Activated naive CD8-positive, alpha-beta T cell (primary cell): ENCODE measurements around the gene XRCC5.

Experiments
- H3K27ac Mint-ChIP-seq: one replicate; pipeline ENCODE4 v1.8.0; 2021; ENCODE audit warnings: mixed read lengths
- H3K27me3 Mint-ChIP-seq: one replicate; pipeline ENCODE4 v1.8.0; 2021; ENCODE audit warnings: mixed read lengths
- H3K36me3 Mint-ChIP-seq: one replicate; pipeline ENCODE4 v1.8.0; 2021; ENCODE audit warnings: mixed read lengths
- H3K4me1 Mint-ChIP-seq: one replicate; pipeline ENCODE4 v1.8.0; 2021; ENCODE audit warnings: low read depth, mixed read lengths
- H3K4me3 Mint-ChIP-seq: one replicate; pipeline ENCODE4 v1.8.0; 2021; ENCODE audit warnings: mild to moderate bottlenecking, mixed read lengths
- H3K9me3 Mint-ChIP-seq: one replicate; pipeline ENCODE4 v1.8.0; 2021; ENCODE audit warnings: low read depth, mixed read lengths

The XRCC5 gene

GRCh38 chr2:216220976-216221375 lies 111.8 kb downstream of the XRCC5 start:
- H3K4me3 Mint-ChIP-seq: no peak overlapping the region
- peaks cover 35% of the 10 kb centered on the region for H3K4me1 Mint-ChIP-seq
- H3K27me3 Mint-ChIP-seq: no peaks in the 10 kb centered on the region
- H3K27ac Mint-ChIP-seq: no peak overlapping the region
- no peaks in the 10 kb centered on the region for H3K9me3 Mint-ChIP-seq
- peaks cover 7% of the 10 kb centered on the region for H3K36me3 Mint-ChIP-seq

DNA sequence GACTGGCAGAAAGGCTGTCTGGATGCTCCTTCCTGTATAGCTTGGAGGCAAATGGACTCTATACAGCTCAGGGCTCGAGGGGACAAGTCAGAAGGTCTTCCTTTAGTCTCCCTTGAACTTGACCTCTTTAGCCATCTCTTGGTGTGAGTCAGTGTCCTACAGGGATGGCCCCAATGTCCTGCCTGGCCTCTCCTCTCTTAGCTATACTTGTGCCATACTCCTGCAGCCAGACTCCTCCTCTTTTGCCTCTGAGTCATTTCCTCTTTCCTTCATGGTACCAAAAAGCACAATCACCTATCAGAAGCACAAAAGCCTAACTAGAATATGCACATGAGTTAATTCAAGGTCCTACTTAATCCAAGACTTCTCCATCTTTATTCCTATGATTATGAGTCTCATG lies 112.7 kb downstream of the XRCC5 start:
- no peaks in the 10 kb centered on the region for H3K27me3 Mint-ChIP-seq
- H3K27ac Mint-ChIP-seq: no peak overlapping the region
- peaks cover 7% of the 10 kb centered on the region for H3K36me3 Mint-ChIP-seq
- H3K4me3 Mint-ChIP-seq: no peak overlapping the region
- peaks cover 32% of the 10 kb centered on the region for H3K4me1 Mint-ChIP-seq
- no peaks in the 10 kb centered on the region for H3K9me3 Mint-ChIP-seq

- Mint-ChIP-seq H3K9me3 (no peaks in the 10 kb centered on the region), H3K36me3 (peaks cover 7% of the 10 kb centered on the region), H3K4me1 (peaks cover 22% of the 10 kb centered on the region), H3K27me3 (no peaks in the 10 kb centered on the region), H3K4me3 (no peak overlapping the region), H3K27ac (no peak overlapping the region)
These were observed 113.7 kb downstream of the XRCC5 start for GRCh38 chr2:216222650-216223352.

DNA sequence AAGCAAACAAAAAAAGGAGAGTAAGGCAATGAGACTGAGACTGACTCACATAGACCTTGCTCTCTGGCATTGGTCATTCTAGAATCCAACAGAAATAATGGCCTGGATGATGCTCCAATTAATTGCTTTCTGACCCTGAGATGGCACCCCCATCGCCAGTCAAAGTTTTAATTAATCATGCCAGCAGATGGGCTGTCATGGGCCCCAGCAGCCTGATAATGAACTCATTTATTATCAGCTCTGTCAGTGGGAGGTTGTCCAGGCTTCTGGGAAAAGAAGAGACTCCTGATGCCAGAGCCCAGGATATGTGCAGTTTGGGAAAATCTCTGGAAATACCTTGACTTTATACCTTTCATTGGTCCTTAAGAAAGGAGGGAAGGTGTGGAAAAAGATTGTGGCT lies 115.2 kb downstream of the XRCC5 start:
- H3K4me1 Mint-ChIP-seq: peaks cover 18% of the 10 kb centered on the region
- no peaks in the 10 kb centered on the region for H3K9me3 Mint-ChIP-seq
- no peaks in the 10 kb centered on the region for H3K27me3 Mint-ChIP-seq
- H3K4me3 Mint-ChIP-seq: no peak overlapping the region
- H3K36me3 Mint-ChIP-seq: peaks cover 7% of the 10 kb centered on the region
- H3K27ac Mint-ChIP-seq: no peak overlapping the region

DNA sequence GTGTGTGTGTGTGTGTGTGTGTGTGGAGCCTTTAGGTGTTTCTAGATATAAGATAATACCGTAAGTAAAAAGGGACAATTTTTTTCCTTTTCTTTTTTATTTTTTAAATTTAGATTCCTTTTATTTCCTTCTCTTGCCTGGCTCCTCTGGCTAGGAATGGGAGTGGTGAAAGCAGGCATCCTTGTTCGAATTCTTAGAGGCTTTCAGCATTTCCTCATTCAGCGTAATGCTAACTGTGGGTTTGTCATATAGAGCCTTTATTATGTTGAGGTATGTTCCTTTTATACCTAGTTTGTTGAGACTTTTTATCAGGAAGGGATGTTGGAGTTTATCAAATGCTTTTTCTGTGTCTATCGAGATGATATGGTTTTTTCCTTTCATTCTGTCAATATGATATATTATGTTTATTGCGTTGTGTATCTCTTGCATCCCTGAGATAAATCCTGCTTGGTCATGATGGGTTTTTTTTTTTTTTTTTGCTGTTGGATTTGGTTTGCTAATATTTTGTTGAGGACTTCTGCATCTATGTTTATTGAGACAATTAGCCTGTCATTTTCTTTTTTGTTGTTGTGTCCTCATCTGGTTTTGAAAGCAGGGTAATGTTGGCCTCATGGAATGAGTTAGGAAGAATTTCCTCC lies 120.2 kb downstream of the XRCC5 start:
- H3K36me3 Mint-ChIP-seq: peaks cover 20% of the 10 kb centered on the region
- peaks cover 10% of the 10 kb centered on the region for H3K9me3 Mint-ChIP-seq
- no peaks in the 10 kb centered on the region for H3K4me1 Mint-ChIP-seq
- H3K4me3 Mint-ChIP-seq: no peak overlapping the region
- no peak overlapping the region for H3K27ac Mint-ChIP-seq
- H3K27me3 Mint-ChIP-seq: no peaks in the 10 kb centered on the region

DNA sequence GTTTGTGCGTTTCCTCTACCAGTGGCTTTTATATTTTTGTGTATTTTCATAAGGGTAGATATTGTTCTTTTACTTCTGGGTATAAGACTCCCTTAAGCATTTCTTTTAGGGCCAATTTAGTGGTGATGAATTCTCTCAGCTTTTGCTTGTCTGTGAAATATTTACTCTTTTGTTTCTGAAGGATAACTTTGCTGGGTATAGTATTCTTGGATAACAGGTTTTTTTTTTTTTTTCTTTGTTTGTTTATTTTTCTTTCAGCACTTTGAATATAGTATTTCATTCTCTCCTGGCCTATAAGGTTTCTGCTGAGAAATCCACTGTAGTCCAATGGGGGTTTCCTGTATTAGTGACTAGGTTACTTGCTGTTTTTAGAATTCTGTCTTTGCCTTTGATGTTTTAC lies 122.7 kb downstream of the XRCC5 start:
- H3K27ac Mint-ChIP-seq: no peak overlapping the region
- H3K36me3 Mint-ChIP-seq: peaks cover 24% of the 10 kb centered on the region
- H3K9me3 Mint-ChIP-seq: peaks cover 10% of the 10 kb centered on the region
- H3K27me3 Mint-ChIP-seq: no peaks in the 10 kb centered on the region
- H3K4me3 Mint-ChIP-seq: no peak overlapping the region
- no peaks in the 10 kb centered on the region for H3K4me1 Mint-ChIP-seq

DNA sequence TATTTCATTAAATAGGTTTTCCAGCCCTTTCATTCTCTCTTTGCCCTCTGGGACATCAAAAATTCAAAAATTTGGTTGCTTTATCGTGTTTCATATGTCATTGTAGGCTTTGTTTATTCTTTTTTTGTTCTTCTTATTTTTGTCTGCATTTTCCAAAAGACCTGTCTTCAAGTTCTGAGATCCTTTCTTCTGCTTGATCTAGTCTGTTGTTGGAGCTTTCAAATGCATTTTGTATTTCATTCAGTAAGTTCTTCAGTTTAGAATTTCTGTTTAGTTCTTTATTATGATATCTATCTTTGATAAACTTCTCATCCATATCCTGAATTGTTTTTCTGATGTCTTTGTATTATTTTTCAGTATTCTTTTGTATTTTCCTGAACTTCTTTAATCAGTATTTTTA lies 123.6 kb downstream of the XRCC5 start:
- H3K27ac Mint-ChIP-seq: no peak overlapping the region
- H3K9me3 Mint-ChIP-seq: peaks cover 10% of the 10 kb centered on the region
- H3K36me3 Mint-ChIP-seq: peaks cover 24% of the 10 kb centered on the region
- H3K4me1 Mint-ChIP-seq: no peaks in the 10 kb centered on the region
- H3K4me3 Mint-ChIP-seq: no peak overlapping the region
- H3K27me3 Mint-ChIP-seq: no peaks in the 10 kb centered on the region

- H3K4me1 Mint-ChIP-seq: no peaks in the 10 kb centered on the region
- peaks cover 10% of the 10 kb centered on the region for H3K9me3 Mint-ChIP-seq
- H3K27ac Mint-ChIP-seq: no peak overlapping the region
- H3K27me3 Mint-ChIP-seq: no peaks in the 10 kb centered on the region
- peaks cover 24% of the 10 kb centered on the region for H3K36me3 Mint-ChIP-seq
- H3K4me3 Mint-ChIP-seq: no peak overlapping the region
These were observed 124.3 kb downstream of the XRCC5 start for GRCh38 chr2:216233281-216233995.

GRCh38 chr2:216234106-216234505 lies 125.0 kb downstream of the XRCC5 start:
- H3K4me3 Mint-ChIP-seq: no peak overlapping the region
- no peaks in the 10 kb centered on the region for H3K27me3 Mint-ChIP-seq
- peaks cover 24% of the 10 kb centered on the region for H3K36me3 Mint-ChIP-seq
- H3K9me3 Mint-ChIP-seq: peaks cover 10% of the 10 kb centered on the region
- H3K4me1 Mint-ChIP-seq: no peaks in the 10 kb centered on the region
- H3K27ac Mint-ChIP-seq: no peak overlapping the region

GRCh38 chr2:216235462-216235861 lies 126.3 kb downstream of the XRCC5 start:
- peaks cover 23% of the 10 kb centered on the region for H3K36me3 Mint-ChIP-seq
- no peaks in the 10 kb centered on the region for H3K4me1 Mint-ChIP-seq
- H3K9me3 Mint-ChIP-seq: peaks cover 10% of the 10 kb centered on the region
- no peak overlapping the region for H3K4me3 Mint-ChIP-seq
- H3K27ac Mint-ChIP-seq: no peak overlapping the region
- H3K27me3 Mint-ChIP-seq: no peaks in the 10 kb centered on the region

DNA sequence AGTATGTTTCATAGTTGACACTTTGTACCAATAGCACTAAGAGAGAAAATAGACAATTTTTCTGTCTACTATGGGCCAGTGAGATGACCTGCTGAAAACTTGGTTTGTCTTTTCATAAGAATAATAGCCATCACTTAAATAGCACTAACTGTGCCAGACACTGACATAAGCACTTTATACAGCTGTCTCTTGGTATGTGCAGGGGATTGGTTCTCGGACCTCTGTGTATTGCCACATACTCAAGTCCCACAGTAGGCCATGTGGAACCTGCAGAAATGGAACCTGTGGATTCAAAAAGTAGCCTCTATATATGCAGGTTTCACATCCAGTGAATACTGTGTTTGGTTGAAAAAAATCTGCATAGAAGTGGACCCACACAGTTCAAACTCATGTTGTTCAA lies 126.7 kb downstream of the XRCC5 start:
- Mint-ChIP-seq H3K9me3 (peaks cover 9% of the 10 kb centered on the region), H3K36me3 (peaks cover 22% of the 10 kb centered on the region), H3K4me3 (no peak overlapping the region), H3K4me1 (no peaks in the 10 kb centered on the region), H3K27me3 (no peaks in the 10 kb centered on the region), H3K27ac (no peak overlapping the region)

DNA sequence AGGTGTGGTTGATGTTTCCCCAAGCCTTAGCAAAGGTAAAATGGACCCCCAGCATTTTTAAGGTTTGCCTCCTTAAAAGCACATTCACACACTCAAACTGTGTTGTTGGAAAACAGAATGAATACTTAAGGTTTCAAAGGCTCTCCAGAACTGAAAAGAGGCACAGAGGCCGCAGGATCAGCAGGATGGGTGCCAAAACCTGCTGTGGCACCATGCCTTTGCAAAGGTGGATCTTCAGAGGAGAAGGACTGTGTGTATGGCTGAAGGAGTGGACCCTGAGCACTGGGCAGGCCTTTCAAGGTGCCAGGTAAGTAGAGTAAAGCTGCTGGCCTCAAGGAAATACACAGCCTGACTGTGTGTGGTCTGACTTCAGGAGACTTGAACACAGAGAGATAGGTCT lies 127.3 kb downstream of the XRCC5 start:
- H3K27me3 Mint-ChIP-seq: no peaks in the 10 kb centered on the region
- no peak overlapping the region for H3K27ac Mint-ChIP-seq
- H3K4me3 Mint-ChIP-seq: no peak overlapping the region
- H3K36me3 Mint-ChIP-seq: peaks cover 20% of the 10 kb centered on the region
- peaks cover 7% of the 10 kb centered on the region for H3K9me3 Mint-ChIP-seq
- no peaks in the 10 kb centered on the region for H3K4me1 Mint-ChIP-seq

GRCh38 chr2:216242365-216242764 lies 133.2 kb downstream of the XRCC5 start:
- no peaks in the 10 kb centered on the region for H3K9me3 Mint-ChIP-seq
- peaks cover 5% of the 10 kb centered on the region for H3K4me1 Mint-ChIP-seq
- H3K36me3 Mint-ChIP-seq: peaks cover 3% of the 10 kb centered on the region
- no peak overlapping the region for H3K4me3 Mint-ChIP-seq
- no peaks in the 10 kb centered on the region for H3K27me3 Mint-ChIP-seq
- H3K27ac Mint-ChIP-seq: no peak overlapping the region

DNA sequence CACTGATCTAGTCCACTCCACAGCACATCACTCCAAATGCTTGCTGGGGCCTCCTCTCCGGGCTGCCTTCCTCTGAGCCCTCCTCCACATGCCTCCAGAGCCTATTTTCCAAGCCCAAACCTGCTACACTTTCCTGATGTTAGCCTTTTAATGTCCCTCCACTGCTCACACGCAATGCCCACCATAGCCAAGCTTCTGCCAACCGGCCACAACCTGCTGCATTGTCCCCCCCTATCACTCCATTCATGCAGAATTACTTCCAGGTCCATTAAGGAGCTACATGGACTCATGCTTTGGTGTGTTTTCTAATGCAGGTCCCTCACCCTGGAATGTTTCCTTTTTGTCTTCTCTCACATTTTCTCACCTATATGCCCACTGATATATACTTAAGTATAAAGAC lies 133.9 kb downstream of the XRCC5 start:
- Mint-ChIP-seq H3K4me1 (peaks cover 5% of the 10 kb centered on the region), H3K9me3 (no peaks in the 10 kb centered on the region), H3K36me3 (peaks cover 3% of the 10 kb centered on the region), H3K27ac (no peak overlapping the region), H3K4me3 (no peak overlapping the region), H3K27me3 (no peaks in the 10 kb centered on the region)

GRCh38 chr2:216245391-216245975 lies 136.3 kb downstream of the XRCC5 start:
- Mint-ChIP-seq H3K27me3 (no peaks in the 10 kb centered on the region), H3K4me1 (peaks cover 5% of the 10 kb centered on the region), H3K36me3 (peaks cover 5% of the 10 kb centered on the region), H3K27ac (no peak overlapping the region), H3K9me3 (peaks cover 5% of the 10 kb centered on the region), H3K4me3 (no peak overlapping the region)
